Keratinocyte (primary cell): ENCODE results near the gene MYO16.

Source experiments
- CTCF ChIP-seq, 3 experiments: IDR thresholded peaks in 1 of 3; conservative IDR thresholded peaks in 1 of 3; optimal IDR thresholded peaks in 1 of 3; 2 replicates in 2 of 3; 3 replicates in 1 of 3; pipeline versions ENCODE3 to v1.5.1; 2011; ENCODE audit warnings: low read length in 3 of 3, mild to moderate bottlenecking in 3 of 3, moderate library complexity in 2 of 3, control low read depth in 1 of 3, inconsistent platforms in 1 of 3; ENCODE audit not compliant: insufficient read depth in 2 of 3; ENCODE audit errors: extremely low read depth in 1 of 3
- EZH2 ChIP-seq: IDR thresholded peaks from one replicate; pipeline ENCODE4 v1.6.1; 2012; ENCODE audit warnings: inconsistent platforms, mild to moderate bottlenecking, low read length, moderate library complexity

- no peak for TF ChIP-seq CTCF (optimal IDR thresholded peaks at IDR 0.05 in 1 of 3, IDR thresholded peaks at IDR 0.05 in 1 of 3, conservative IDR thresholded peaks at IDR 0.05 in 1 of 3; ENCODE audit: extremely low read depth in 1 of 3, insufficient read depth in 2 of 3, low read length in 3 of 3)
- no peak for TF ChIP-seq EZH2
Measured at GRCh38 chr13:109235901-109236300, 606.5 kb downstream of the MYO16 start.
